Measurements from ENCODE around the gene ZNF578.
A peak's percentile ranks its signal among the peaks of the same experiment; 100 is the strongest.
"Not testable (repeated sequence)": the region's sequence is repeated elsewhere in the genome, so short reads cannot be mapped to it uniquely, and the experiment has no call there.

The ZNF578 gene

GRCh38 chr19:52485561-52486240 is 32.3 kb downstream of the ZNF578 start:
- ATAC-seq (replicated peaks); H3K27ac Mint-ChIP-seq; DNase-seq; H3K36me3 Mint-ChIP-seq (ENCODE audit: insufficient read depth); H3K4me3 Mint-ChIP-seq; H3K4me1 Mint-ChIP-seq (ENCODE audit: low read depth in 2 of 2): not testable (repeated sequence)
- Mint-ChIP-seq H3K27me3 (peaks cover 13 to 20% of the 10 kb centered on the region in 2 donors), H3K9me3 (peaks cover 7 to 11% of the 10 kb centered on the region in 2 donors)

GRCh38 chr19:52492201-52492993 is 39.0 kb downstream of the ZNF578 start:
- Mint-ChIP-seq H3K27ac (no peak overlapping the region), H3K4me3 (peak overlapping the region in 1 of 2 donors; percentile 33), H3K36me3 (ENCODE audit: insufficient read depth) (peaks cover 5% of the 10 kb centered on the region), H3K27me3 (peaks cover 8 to 11% of the 10 kb centered on the region in 2 donors), H3K4me1 (ENCODE audit: low read depth in 2 of 2) (peaks cover 3% of the 10 kb centered on the region in 2 donors), H3K9me3 (peaks cover 8 to 9% of the 10 kb centered on the region in 2 donors)
- peak in 2 of 3 experiments; percentile 1 to 2 for DNase-seq
- ATAC-seq (replicated peaks): peak; percentile 42

GRCh38 chr19:52492994-52493470 is 39.7 kb downstream of the ZNF578 start:
- Mint-ChIP-seq H3K27ac (no peak overlapping the region), H3K4me1 (ENCODE audit: low read depth in 2 of 2) (peaks cover 3% of the 10 kb centered on the region in 2 donors), H3K36me3 (ENCODE audit: insufficient read depth) (peaks cover 5% of the 10 kb centered on the region), H3K9me3 (peaks cover 8 to 9% of the 10 kb centered on the region in 2 donors), H3K4me3 (peak overlapping the region in 1 of 2 donors; percentile 33), H3K27me3 (peaks cover 8 to 11% of the 10 kb centered on the region in 2 donors)
- DNase-seq: no peak
- peak; percentile 32 for ATAC-seq (replicated peaks)

- Mint-ChIP-seq H3K4me3 (no peak overlapping the region), H3K4me1 (ENCODE audit: low read depth in 2 of 2) (peaks cover 3% of the 10 kb centered on the region in 2 donors), H3K36me3 (ENCODE audit: insufficient read depth) (peaks cover 8% of the 10 kb centered on the region), H3K27ac (no peak overlapping the region), H3K9me3 (peaks cover 12 to 14% of the 10 kb centered on the region in 2 donors), H3K27me3 (peaks cover 8 to 11% of the 10 kb centered on the region in 2 donors)
- DNase-seq (no peak), ATAC-seq (replicated peaks) (no peak)
Observed at GRCh38 chr19:52494518-52494917, 41.2 kb downstream of the ZNF578 start.

GRCh38 chr19:52498571-52498970 is 45.2 kb downstream of the ZNF578 start:
- no peak overlapping the region for H3K27ac Mint-ChIP-seq
- H3K4me3 Mint-ChIP-seq: no peak overlapping the region
- DNase-seq (no peak), ATAC-seq (replicated peaks) (no peak)
- H3K4me1 Mint-ChIP-seq (ENCODE audit: low read depth in 2 of 2): no peaks in the 10 kb centered on the region
- peaks cover under 1 to 6% of the 10 kb centered on the region in 2 donors for H3K27me3 Mint-ChIP-seq
- peaks cover 8% of the 10 kb centered on the region for H3K36me3 Mint-ChIP-seq (ENCODE audit: insufficient read depth)
- H3K9me3 Mint-ChIP-seq: peaks cover 14 to 21% of the 10 kb centered on the region in 2 donors

GRCh38 chr19:52500474-52500873 is 47.1 kb downstream of the ZNF578 start:
- H3K4me1 Mint-ChIP-seq (ENCODE audit: low read depth in 2 of 2); DNase-seq; H3K27ac Mint-ChIP-seq; H3K4me3 Mint-ChIP-seq; H3K27me3 Mint-ChIP-seq; ATAC-seq (replicated peaks): not testable (repeated sequence)
- Mint-ChIP-seq H3K36me3 (ENCODE audit: insufficient read depth) (peaks cover 11% of the 10 kb centered on the region), H3K9me3 (peaks cover 11 to 17% of the 10 kb centered on the region in 2 donors)

GRCh38 chr19:52500991-52501390 is 47.6 kb downstream of the ZNF578 start:
- H3K4me3 Mint-ChIP-seq; H3K27me3 Mint-ChIP-seq; ATAC-seq (replicated peaks); H3K4me1 Mint-ChIP-seq (ENCODE audit: low read depth in 2 of 2); H3K27ac Mint-ChIP-seq; DNase-seq: not testable (repeated sequence)
- H3K36me3 Mint-ChIP-seq (ENCODE audit: insufficient read depth): peaks cover 14% of the 10 kb centered on the region
- peaks cover 11 to 14% of the 10 kb centered on the region in 2 donors for H3K9me3 Mint-ChIP-seq

- H3K27me3 Mint-ChIP-seq: no peaks in the 10 kb centered on the region
- H3K36me3 Mint-ChIP-seq (ENCODE audit: insufficient read depth): peaks cover 6% of the 10 kb centered on the region
- H3K4me1 Mint-ChIP-seq (ENCODE audit: low read depth in 2 of 2): peaks cover 0 to 3% of the 10 kb centered on the region in 2 donors
- H3K4me3 Mint-ChIP-seq: no peak overlapping the region
- no peak for DNase-seq
- peaks cover 11 to 12% of the 10 kb centered on the region in 2 donors for H3K9me3 Mint-ChIP-seq
- no peak overlapping the region for H3K27ac Mint-ChIP-seq
- ATAC-seq (replicated peaks): no peak
Observed at GRCh38 chr19:52507266-52507665, 53.9 kb downstream of the ZNF578 start.

GRCh38 chr19:52516191-52516590 is 62.8 kb downstream of the ZNF578 start:
- Mint-ChIP-seq H3K4me3 (no peak overlapping the region), H3K27me3 (peaks cover 24 to 30% of the 10 kb centered on the region in 2 donors), H3K27ac (no peak overlapping the region), H3K4me1 (ENCODE audit: low read depth in 2 of 2) (peaks cover 0 to 2% of the 10 kb centered on the region in 2 donors), H3K9me3 (peaks cover 8 to 12% of the 10 kb centered on the region in 2 donors), H3K36me3 (ENCODE audit: insufficient read depth) (no peaks in the 10 kb centered on the region)
- DNase-seq (no peak), ATAC-seq (replicated peaks) (no peak)

GRCh38 chr19:52518646-52519045 is 65.3 kb downstream of the ZNF578 start:
- DNase-seq: no peak
- no peak overlapping the region for H3K27ac Mint-ChIP-seq
- no peaks in the 10 kb centered on the region for H3K9me3 Mint-ChIP-seq
- no peak overlapping the region for H3K4me3 Mint-ChIP-seq
- H3K27me3 Mint-ChIP-seq: peaks cover 29 to 30% of the 10 kb centered on the region in 2 donors
- peaks cover 0 to 2% of the 10 kb centered on the region in 2 donors for H3K4me1 Mint-ChIP-seq (ENCODE audit: low read depth in 2 of 2)
- ATAC-seq (replicated peaks): no peak
- no peaks in the 10 kb centered on the region for H3K36me3 Mint-ChIP-seq (ENCODE audit: insufficient read depth)

- H3K36me3 Mint-ChIP-seq (ENCODE audit: insufficient read depth); ATAC-seq (replicated peaks); H3K27ac Mint-ChIP-seq; H3K4me1 Mint-ChIP-seq (ENCODE audit: low read depth in 2 of 2); H3K4me3 Mint-ChIP-seq; DNase-seq; H3K9me3 Mint-ChIP-seq: not testable (repeated sequence)
- H3K27me3 Mint-ChIP-seq: peaks cover 29 to 30% of the 10 kb centered on the region in 2 donors
Observed at GRCh38 chr19:52519175-52519574, 65.8 kb downstream of the ZNF578 start.

- DNase-seq (no peak), ATAC-seq (replicated peaks) (no peak)
- H3K27me3 Mint-ChIP-seq: peaks cover 29 to 30% of the 10 kb centered on the region in 2 donors
- H3K4me1 Mint-ChIP-seq (ENCODE audit: low read depth in 2 of 2): peaks cover 0 to 2% of the 10 kb centered on the region in 2 donors
- no peak overlapping the region for H3K4me3 Mint-ChIP-seq
- H3K27ac Mint-ChIP-seq: no peak overlapping the region
- no peaks in the 10 kb centered on the region for H3K9me3 Mint-ChIP-seq
- H3K36me3 Mint-ChIP-seq (ENCODE audit: insufficient read depth): no peaks in the 10 kb centered on the region
Observed at GRCh38 chr19:52520013-52520412, 66.7 kb downstream of the ZNF578 start.

GRCh38 chr19:52522551-52522950 is 69.2 kb downstream of the ZNF578 start:
- Mint-ChIP-seq H3K27ac (no peak overlapping the region), H3K36me3 (ENCODE audit: insufficient read depth) (peaks cover 6% of the 10 kb centered on the region), H3K4me1 (ENCODE audit: low read depth in 2 of 2) (peaks cover 0 to 5% of the 10 kb centered on the region in 2 donors), H3K4me3 (no peak overlapping the region), H3K27me3 (peaks cover 16 to 24% of the 10 kb centered on the region in 2 donors), H3K9me3 (no peaks in the 10 kb centered on the region)
- DNase-seq (no peak), ATAC-seq (replicated peaks) (no peak)

Data from effector memory CD8-positive, alpha-beta T cell (primary cell).